Measurements from ENCODE around the gene ENTPD6. TPM values are rescaled to one million over a fixed set of nuclear protein-coding genes. Genes with fewer than 3 reads are reported as not detected.

Gene ENTPD6
- total RNA-seq, 1 donor from 2014 or later, result 57.8 TPM

DNA sequence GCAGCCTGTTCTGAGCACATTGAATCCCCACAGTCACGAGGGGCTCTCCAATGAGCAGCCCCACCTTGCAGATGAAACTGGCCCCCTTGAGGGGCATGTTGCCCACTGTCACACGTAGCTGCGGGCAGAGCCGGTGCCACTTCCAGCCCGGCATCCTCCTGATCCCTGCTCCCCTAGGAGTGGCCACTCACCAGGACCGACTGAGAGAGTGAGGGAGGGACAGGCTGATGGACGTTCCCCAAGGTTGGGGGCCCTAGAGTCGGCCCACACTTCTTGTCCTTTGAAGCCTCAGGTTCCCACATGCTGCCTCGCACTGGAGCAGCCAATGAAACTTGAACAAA, 10.5 kb downstream of the ENTPD6 start:
- Histone ChIP-seq H3K79me2 (ENCODE audit: insufficient read depth, low read length) (peaks cover 65% of the 10 kb centered on the region), H3K4me3 (ENCODE audit: insufficient read depth, low read depth, low read length) (no peak overlapping the region), H3K4me1 (ENCODE audit: insufficient read depth, low read length) (no peaks in the 10 kb centered on the region), H3K36me3 (ENCODE audit: insufficient read depth, low read length) (peaks cover 2% of the 10 kb centered on the region), H3K9ac (ENCODE audit: low read length) (no peak overlapping the region), H3K27me3 (ENCODE audit: insufficient read depth, low read length) (no peaks in the 10 kb centered on the region), H2AFZ (ENCODE audit: low read depth, low read length) (no peak overlapping the region), H3K4me2 (ENCODE audit: low read length) (no peak overlapping the region), H4K20me1 (ENCODE audit: insufficient read depth, low read length) (peaks cover 62% of the 10 kb centered on the region), H3K27ac (ENCODE audit: low read depth, low read length) (no peak overlapping the region), H3K9me3 (ENCODE audit: insufficient read depth, low read depth, low read length) (no peaks in the 10 kb centered on the region)
- Mint-ChIP-seq H3K4me1 (ENCODE audit: low read depth, unreplicated experiment) (peaks cover 21% of the 10 kb centered on the region), H3K4me3 (ENCODE audit: unreplicated experiment) (peak overlapping the region; percentile 34), H3K27me3 (ENCODE audit: low read depth, unreplicated experiment) (no peaks in the 10 kb centered on the region), H3K27ac (ENCODE audit: unreplicated experiment) (no peak overlapping the region), H3K36me3 (ENCODE audit: low read depth, unreplicated experiment) (peaks cover 8% of the 10 kb centered on the region), H3K9me3 (ENCODE audit: unreplicated experiment) (peaks cover under 1% of the 10 kb centered on the region)
- no peak for FAIRE-seq
- TF ChIP-seq, protein P1, sequence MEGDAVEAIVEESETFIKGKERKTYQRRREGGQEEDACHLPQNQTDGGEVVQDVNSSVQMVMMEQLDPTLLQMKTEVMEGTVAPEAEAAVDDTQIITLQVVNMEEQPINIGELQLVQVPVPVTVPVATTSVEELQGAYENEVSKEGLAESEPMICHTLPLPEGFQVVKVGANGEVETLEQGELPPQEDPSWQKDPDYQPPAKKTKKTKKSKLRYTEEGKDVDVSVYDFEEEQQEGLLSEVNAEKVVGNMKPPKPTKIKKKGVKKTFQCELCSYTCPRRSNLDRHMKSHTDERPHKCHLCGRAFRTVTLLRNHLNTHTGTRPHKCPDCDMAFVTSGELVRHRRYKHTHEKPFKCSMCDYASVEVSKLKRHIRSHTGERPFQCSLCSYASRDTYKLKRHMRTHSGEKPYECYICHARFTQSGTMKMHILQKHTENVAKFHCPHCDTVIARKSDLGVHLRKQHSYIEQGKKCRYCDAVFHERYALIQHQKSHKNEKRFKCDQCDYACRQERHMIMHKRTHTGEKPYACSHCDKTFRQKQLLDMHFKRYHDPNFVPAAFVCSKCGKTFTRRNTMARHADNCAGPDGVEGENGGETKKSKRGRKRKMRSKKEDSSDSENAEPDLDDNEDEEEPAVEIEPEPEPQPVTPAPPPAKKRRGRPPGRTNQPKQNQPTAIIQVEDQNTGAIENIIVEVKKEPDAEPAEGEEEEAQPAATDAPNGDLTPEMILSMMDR (IDR thresholded peaks at IDR 0.05; ENCODE audit: insufficient read depth, low read depth, low read length), result no peak
- TF ChIP-seq EZH2 (IDR thresholded peaks at IDR 0.05; ENCODE audit: insufficient read depth, low read length), result no peak
- DNase-seq (ENCODE audit: low read depth), result no peak

DNA sequence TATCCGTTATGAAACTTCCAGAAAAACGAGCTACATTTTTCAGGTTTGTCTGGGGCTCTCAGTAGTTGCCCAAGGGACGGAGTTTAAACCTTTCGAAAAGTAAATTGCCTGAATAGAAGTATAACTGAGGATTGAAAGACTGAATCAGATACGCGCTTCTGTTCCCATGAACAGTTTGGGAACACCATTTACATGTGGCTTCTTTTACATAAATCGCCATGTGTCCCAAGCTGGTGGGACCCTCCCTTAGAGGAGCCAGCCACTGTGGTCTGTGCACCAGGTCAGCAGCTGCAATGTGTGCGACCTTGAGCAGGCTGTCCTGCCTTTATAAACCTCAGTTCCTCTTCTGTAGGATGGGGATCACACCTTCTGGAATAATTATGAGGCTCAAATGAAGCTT, 11.0 kb downstream of the ENTPD6 start:
- Histone ChIP-seq H3K27ac (ENCODE audit: low read depth, low read length) (no peak overlapping the region), H3K79me2 (ENCODE audit: insufficient read depth, low read length) (peaks cover 60% of the 10 kb centered on the region), H3K27me3 (ENCODE audit: insufficient read depth, low read length) (no peaks in the 10 kb centered on the region), H3K9ac (ENCODE audit: low read length) (no peak overlapping the region), H3K4me3 (ENCODE audit: insufficient read depth, low read depth, low read length) (no peak overlapping the region), H4K20me1 (ENCODE audit: insufficient read depth, low read length) (peaks cover 59% of the 10 kb centered on the region), H2AFZ (ENCODE audit: low read depth, low read length) (no peak overlapping the region), H3K4me2 (ENCODE audit: low read length) (no peak overlapping the region), H3K4me1 (ENCODE audit: insufficient read depth, low read length) (no peaks in the 10 kb centered on the region), H3K9me3 (ENCODE audit: insufficient read depth, low read depth, low read length) (no peaks in the 10 kb centered on the region), H3K36me3 (ENCODE audit: insufficient read depth, low read length) (peaks cover 3% of the 10 kb centered on the region)
- no peak overlapping the region for H3K4me3 Mint-ChIP-seq (ENCODE audit: unreplicated experiment)
- no peak for DNase-seq (ENCODE audit: low read depth)
- no peaks in the 10 kb centered on the region for H3K27me3 Mint-ChIP-seq (ENCODE audit: low read depth, unreplicated experiment)
- FAIRE-seq, result no peak
- H3K4me1 Mint-ChIP-seq (ENCODE audit: low read depth, unreplicated experiment), result peaks cover 21% of the 10 kb centered on the region
- no peak overlapping the region for H3K27ac Mint-ChIP-seq (ENCODE audit: unreplicated experiment)
- H3K9me3 Mint-ChIP-seq (ENCODE audit: unreplicated experiment), result no peaks in the 10 kb centered on the region
- no peak for TF ChIP-seq EZH2 (IDR thresholded peaks at IDR 0.05; ENCODE audit: insufficient read depth, low read length)
- TF ChIP-seq, protein P1 (IDR thresholded peaks at IDR 0.05; ENCODE audit: insufficient read depth, low read depth, low read length), result no peak
- H3K36me3 Mint-ChIP-seq (ENCODE audit: low read depth, unreplicated experiment), result peaks cover 8% of the 10 kb centered on the region

DNA sequence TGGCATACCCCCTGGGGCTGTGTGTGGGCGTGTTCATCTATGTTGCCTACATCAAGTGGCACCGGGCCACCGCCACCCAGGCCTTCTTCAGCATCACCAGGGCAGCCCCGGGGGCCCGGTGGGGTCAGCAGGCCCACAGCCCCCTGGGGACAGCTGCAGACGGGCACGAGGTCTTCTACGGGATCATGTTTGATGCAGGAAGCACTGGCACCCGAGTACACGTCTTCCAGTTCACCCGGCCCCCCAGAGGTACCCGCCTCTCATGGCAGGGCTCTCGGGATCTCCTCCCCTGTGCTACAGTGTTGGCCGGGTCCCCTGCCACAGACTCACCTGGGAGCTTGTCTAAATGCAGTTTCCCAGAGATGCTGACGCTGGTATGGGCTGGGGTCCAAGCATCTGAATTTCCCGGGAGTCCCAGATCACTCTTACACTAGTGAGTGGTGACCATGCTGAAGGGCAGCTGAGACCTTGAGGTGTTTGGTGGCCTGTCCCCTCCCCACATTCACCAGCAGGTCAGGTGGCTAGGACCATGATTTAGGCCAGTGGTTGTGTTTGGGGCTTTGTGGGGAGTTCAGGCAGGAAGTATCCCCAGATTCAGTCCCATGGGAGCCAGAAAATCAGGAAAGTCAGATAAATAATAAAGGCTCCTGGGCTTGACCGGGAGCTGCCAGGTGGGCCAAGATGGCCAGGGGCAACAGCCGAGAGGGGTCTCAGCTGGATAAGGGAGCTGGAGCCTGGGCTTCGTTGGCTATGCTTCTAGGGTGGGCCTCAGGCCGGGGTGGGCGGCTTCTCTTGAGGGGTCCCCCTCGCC, 11.8 kb downstream of the ENTPD6 start:
- H3K4me1 ChIP-seq (ENCODE audit: insufficient read depth, low read length), result no peaks in the 10 kb centered on the region

More for the DNA sequence above, 11.8 kb downstream of the ENTPD6 start:
- Mint-ChIP-seq H3K27me3 (ENCODE audit: low read depth, unreplicated experiment) (no peaks in the 10 kb centered on the region), H3K9me3 (ENCODE audit: unreplicated experiment) (no peaks in the 10 kb centered on the region), H3K27ac (ENCODE audit: unreplicated experiment) (no peak overlapping the region), H3K4me1 (ENCODE audit: low read depth, unreplicated experiment) (peaks cover 21% of the 10 kb centered on the region), H3K4me3 (ENCODE audit: unreplicated experiment) (no peak overlapping the region), H3K36me3 (ENCODE audit: low read depth, unreplicated experiment) (peaks cover 8% of the 10 kb centered on the region)
- DNase-seq (ENCODE audit: low read depth) (no peak), FAIRE-seq (no peak)
- Histone ChIP-seq H3K9me3 (ENCODE audit: insufficient read depth, low read depth, low read length) (no peaks in the 10 kb centered on the region), H3K4me3 (ENCODE audit: insufficient read depth, low read depth, low read length) (no peak overlapping the region), H4K20me1 (ENCODE audit: insufficient read depth, low read length) (peaks cover 54% of the 10 kb centered on the region), H3K9ac (ENCODE audit: low read length) (no peak overlapping the region), H3K27me3 (ENCODE audit: insufficient read depth, low read length) (no peaks in the 10 kb centered on the region), H3K36me3 (ENCODE audit: insufficient read depth, low read length) (peaks cover 8% of the 10 kb centered on the region), H3K27ac (ENCODE audit: low read depth, low read length) (no peak overlapping the region), H3K4me2 (ENCODE audit: low read length) (no peak overlapping the region), H3K79me2 (ENCODE audit: insufficient read depth, low read length) (peaks cover 53% of the 10 kb centered on the region), H2AFZ (ENCODE audit: low read depth, low read length) (no peak overlapping the region)
- TF ChIP-seq, protein P1 (IDR thresholded peaks at IDR 0.05; ENCODE audit: insufficient read depth, low read depth, low read length), result no peak
- TF ChIP-seq EZH2 (IDR thresholded peaks at IDR 0.05; ENCODE audit: insufficient read depth, low read length), result no peak
